DMS114 treated with DMSO at 0.1 percent for 48 hours (cell line): ENCODE data around the gene FAM204A.

Experiments
- DNase-seq: peaks from one replicate; lab custom pipeline; 2025; ENCODE audit not compliant: unreplicated experiment; lab: John Stamatoyannopoulos, UW

FAM204A gene

GRCh38 chr10:118286051-118286838 is 55.9 kb downstream of the FAM204A start:
- no peak for DNase-seq

GRCh38 chr10:118282670-118283069 is 59.5 kb downstream of the FAM204A start:
- DNase-seq: no peak

DNA sequence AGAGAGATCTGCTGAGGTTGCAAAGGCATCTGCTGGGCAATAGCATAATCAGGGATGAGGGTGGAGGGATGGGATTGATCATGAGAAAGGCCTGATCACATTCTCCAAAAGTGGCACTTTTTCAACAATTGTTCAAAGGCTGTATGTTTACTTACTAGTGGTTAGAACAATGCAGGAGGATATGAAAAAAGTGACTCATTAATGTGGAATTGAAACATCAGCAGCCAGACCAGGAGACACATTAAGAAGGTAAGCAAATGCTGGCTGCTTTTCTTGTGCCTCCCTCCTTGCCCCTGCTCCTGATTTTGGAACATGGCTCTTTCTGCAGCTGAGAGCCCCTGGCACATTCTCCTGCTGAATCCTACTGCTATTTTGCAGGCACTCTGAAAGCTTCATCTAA is 63.5 kb downstream of the FAM204A start:
- no peak for DNase-seq

GRCh38 chr10:118277871-118278270 is 64.3 kb downstream of the FAM204A start:
- DNase-seq: no peak

DNA sequence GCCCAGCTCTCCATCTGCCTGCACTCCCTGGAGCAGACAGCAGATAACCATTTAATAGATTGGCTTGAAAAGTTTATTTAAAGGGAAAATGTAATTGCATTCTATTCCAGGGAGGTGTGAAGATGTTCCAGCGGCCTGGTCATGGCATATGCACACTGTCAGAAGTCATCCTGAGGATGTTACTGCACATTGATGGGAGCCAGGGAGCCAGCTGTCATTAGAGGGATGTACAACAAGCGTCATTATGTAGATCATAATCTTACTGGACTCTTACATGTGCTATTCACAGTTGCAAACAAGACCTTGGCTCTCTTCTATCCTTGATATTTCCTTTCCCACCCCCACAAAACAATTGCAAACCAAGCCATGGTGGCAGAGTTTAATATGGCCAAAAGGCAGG is 65.4 kb downstream of the FAM204A start:
- DNase-seq: no peak

DNA sequence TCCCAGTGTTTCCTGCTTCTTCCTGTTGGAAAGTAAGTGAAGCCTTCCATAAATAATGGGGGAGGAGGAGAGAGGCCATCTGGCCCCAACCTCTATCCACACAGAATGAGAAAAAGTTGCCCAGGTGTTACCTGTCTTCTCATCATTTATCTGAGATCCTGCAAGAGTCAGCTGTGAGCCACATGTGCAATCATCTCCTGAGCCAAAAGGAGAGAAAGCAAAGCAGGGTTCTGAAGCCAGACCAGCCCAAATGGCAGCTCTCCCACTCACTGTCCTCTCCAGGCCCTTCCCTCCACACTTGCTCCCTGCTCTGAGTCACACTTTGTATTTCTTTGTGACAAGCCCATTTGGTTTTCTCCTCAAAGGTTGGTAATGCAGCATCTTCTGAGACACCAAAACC is 65.9 kb downstream of the FAM204A start:
- no peak for DNase-seq

DNA sequence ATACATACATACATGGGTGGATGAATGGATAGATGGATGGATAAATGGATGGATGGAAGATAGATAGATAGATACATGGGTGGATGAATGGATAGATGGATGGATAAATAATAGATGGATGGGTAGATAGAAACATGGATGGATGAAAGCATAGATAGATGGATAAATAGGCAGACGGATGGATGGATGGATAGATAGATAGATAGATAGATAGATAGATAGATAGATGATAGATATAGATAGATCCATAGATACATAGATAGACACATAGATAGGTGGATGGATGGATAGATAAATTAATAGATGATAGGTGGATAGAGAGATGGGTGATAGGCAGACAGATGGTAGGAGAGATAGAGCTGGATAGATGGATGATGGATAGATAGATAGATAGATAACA is 68.5 kb downstream of the FAM204A start:
- DNase-seq: no peak

- DNase-seq: no peak
Measured at GRCh38 chr10:118272767-118273166, 69.4 kb downstream of the FAM204A start.

GRCh38 chr10:118272149-118272721 is 69.9 kb downstream of the FAM204A start:
- no peak for DNase-seq

GRCh38 chr10:118271671-118272070 is 70.5 kb downstream of the FAM204A start:
- no peak for DNase-seq

GRCh38 chr10:118266098-118266748 is 75.9 kb downstream of the FAM204A start:
- no peak for DNase-seq

- DNase-seq: no peak
Measured at GRCh38 chr10:118264838-118265470, 77.2 kb downstream of the FAM204A start.

- DNase-seq: no peak
Measured at GRCh38 chr10:118264252-118264651, 77.9 kb downstream of the FAM204A start.

DNA sequence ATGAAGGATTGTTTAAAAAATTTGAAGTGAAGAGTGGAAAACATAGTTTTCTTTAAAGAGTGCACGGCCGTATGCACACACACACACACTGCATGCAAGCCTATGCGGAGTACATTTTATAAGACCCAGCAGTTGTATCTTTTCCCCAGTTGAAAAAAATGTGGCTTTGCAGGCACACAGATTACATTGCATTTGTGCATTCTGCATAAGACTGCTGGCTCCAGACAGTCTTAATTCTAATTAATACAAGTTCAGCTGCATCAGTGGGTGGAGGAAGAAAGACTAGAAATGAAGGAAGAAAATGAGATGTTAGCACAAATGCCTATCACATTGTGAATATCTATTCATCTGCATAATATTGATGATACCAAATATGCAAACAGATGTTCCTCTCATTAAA is 79.6 kb downstream of the FAM204A start:
- no peak for DNase-seq

DNA sequence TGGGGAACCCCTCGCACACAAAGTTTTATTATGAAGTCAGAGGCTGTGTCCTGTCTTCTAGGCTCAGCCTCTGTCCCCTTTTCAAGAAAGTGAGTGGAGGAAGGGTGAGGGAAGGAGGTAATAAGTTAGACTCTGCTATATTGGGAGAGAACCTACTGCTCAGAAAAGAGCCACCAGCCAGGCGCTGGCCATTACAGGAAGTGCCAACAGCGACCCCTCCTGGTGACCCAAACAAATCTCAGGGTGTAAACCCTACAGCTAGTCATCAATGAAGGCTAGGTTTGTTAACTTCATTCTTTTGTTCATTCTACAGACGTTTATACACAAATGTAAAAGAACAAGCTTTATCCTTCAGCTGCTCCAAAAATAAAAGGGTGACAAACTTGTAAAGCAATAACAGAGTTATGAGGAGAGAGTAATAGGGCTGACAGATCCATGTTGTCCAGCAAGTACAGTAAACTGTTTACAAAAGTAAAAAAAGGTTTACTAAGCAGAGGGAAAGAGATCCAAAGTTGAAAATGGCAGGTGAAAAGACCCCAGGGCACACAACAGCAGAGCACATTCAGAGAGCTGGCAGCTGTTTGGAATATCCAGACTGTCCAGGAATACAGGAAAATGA is 82.7 kb downstream of the FAM204A start:
- no peak for DNase-seq

- no peak for DNase-seq
Measured at GRCh38 chr10:118258285-118258684, 83.8 kb downstream of the FAM204A start.

- no peak for DNase-seq
Measured at GRCh38 chr10:118256825-118257570, 85.1 kb downstream of the FAM204A start.

DNA sequence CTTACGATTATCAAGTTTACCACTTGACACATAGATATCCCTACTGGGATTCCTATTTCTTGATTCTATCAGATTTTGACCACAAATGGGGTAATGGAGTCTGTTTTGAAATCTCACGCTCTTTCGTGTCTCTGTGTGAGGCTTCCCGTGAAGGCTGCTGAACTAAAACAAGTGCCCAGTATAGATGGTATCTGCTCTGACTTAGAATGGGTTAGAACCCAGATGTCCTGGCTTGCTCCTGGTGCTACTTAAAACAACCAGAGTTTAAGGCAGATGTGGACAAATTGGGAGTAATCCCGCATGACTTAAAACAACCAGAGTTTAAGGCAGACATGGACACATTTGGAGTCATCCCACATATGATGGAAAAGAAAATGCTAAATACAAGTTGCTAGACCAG is 85.9 kb downstream of the FAM204A start:
- no peak for DNase-seq

GRCh38 chr10:118255355-118255754 is 86.8 kb downstream of the FAM204A start:
- no peak for DNase-seq

GRCh38 chr10:118254654-118255053 is 87.5 kb downstream of the FAM204A start:
- no peak for DNase-seq

DNA sequence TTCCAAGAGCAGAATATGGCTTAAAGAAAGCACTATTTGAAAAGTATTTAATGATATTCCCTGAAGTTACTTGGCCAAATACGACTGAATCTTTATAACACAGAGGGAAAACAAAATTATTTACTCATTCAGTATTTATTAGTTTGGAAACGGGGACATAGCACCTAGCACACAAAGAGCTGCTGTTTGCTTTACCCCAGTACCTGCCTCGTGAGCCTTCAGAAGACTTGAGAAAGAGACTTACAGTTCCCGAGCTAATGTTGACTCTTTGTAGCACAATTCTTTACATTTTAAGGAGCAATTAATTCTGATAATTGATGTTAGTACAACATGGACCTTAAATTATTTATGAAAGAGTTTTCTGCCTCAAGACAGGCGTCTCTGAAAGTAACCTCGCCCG is 88.7 kb downstream of the FAM204A start:
- no peak for DNase-seq
